HG02623 (cell line): ENCODE data around the gene SPART.

Experiments used
- ATAC-seq: cut with Tn5 transposase; IDR thresholded peaks from one replicate; pipeline ENCODE4 v1.9.1; 2021; ENCODE audit warnings: moderate library complexity; ENCODE audit not compliant: unreplicated experiment

Gene SPART

GRCh38 chr13:36259361-36260137, 86.6 kb downstream of the SPART start:
- no peak for ATAC-seq

GRCh38 chr13:36258831-36259230, 87.4 kb downstream of the SPART start:
- no peak for ATAC-seq
